ENCODE results near the gene EPGN. TPM values are rescaled to one million over a fixed set of nuclear protein-coding genes. Genes with fewer than 3 reads are reported as not detected.

EPGN gene
- total RNA-seq, 1 donor from 2014 or later, result not detected

DNA sequence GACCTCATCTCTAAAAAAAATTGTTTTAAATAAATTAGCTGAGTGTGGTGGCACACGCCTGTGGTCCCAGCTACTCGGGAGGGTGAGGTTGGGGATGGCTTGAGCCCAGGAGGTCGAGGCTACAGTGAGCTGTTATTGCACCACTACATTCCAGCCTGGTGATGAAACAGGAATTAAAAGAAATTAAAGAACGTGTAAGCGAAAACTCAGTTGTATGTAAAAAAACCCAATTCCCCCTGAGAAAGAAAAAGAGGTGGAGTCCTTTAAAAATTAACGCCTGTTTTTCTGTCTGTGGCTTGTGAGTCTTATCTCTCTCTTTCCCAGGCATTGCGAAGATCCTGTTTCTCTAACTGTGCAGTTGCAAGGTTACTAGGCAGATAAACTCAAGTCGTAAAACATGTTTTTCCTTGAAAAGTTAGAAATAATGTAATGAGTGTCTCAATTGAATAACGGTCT lies 22.1 kb downstream of the EPGN start:
- no peak overlapping the region for H3K4me3 Mint-ChIP-seq (ENCODE audit: unreplicated experiment)
- H3K27ac Mint-ChIP-seq (ENCODE audit: unreplicated experiment), result no peak overlapping the region
- no peak for DNase-seq (ENCODE audit: low spot score)
- TF ChIP-seq, protein P1, sequence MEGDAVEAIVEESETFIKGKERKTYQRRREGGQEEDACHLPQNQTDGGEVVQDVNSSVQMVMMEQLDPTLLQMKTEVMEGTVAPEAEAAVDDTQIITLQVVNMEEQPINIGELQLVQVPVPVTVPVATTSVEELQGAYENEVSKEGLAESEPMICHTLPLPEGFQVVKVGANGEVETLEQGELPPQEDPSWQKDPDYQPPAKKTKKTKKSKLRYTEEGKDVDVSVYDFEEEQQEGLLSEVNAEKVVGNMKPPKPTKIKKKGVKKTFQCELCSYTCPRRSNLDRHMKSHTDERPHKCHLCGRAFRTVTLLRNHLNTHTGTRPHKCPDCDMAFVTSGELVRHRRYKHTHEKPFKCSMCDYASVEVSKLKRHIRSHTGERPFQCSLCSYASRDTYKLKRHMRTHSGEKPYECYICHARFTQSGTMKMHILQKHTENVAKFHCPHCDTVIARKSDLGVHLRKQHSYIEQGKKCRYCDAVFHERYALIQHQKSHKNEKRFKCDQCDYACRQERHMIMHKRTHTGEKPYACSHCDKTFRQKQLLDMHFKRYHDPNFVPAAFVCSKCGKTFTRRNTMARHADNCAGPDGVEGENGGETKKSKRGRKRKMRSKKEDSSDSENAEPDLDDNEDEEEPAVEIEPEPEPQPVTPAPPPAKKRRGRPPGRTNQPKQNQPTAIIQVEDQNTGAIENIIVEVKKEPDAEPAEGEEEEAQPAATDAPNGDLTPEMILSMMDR (IDR thresholded peaks at IDR 0.05; ENCODE audit: unreplicated experiment), result no peak
- no peaks in the 10 kb centered on the region for H3K27me3 Mint-ChIP-seq (ENCODE audit: unreplicated experiment)
- no peaks in the 10 kb centered on the region for H3K4me1 Mint-ChIP-seq (ENCODE audit: unreplicated experiment)
- peaks cover 5% of the 10 kb centered on the region for H3K36me3 Mint-ChIP-seq (ENCODE audit: low read depth, unreplicated experiment)
- H3K9me3 Mint-ChIP-seq (ENCODE audit: unreplicated experiment), result no peaks in the 10 kb centered on the region

DNA sequence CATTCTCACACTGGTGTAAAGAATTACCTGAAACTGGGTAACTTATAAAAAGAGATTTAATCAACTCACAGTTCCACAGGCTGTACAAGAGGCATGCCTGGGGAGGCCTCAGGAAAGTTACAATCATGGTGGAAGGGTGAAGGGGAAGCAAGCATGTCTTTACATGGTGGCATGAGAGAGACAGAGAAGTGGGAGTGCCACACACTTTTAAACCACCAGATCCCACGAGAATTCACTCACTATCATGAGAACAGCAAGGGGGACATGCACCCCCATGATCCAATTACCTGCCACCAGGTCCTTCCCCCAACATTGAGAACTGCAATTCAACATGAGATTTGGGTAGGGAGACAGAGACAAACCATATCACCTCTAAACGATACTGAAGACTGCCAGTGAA lies 23.0 kb downstream of the EPGN start:
- Mint-ChIP-seq H3K27ac (ENCODE audit: unreplicated experiment) (no peak overlapping the region), H3K4me3 (ENCODE audit: unreplicated experiment) (no peak overlapping the region), H3K27me3 (ENCODE audit: unreplicated experiment) (no peaks in the 10 kb centered on the region), H3K9me3 (ENCODE audit: unreplicated experiment) (no peaks in the 10 kb centered on the region), H3K4me1 (ENCODE audit: unreplicated experiment) (no peaks in the 10 kb centered on the region), H3K36me3 (ENCODE audit: low read depth, unreplicated experiment) (peaks cover 5% of the 10 kb centered on the region)
- TF ChIP-seq, protein P1 (IDR thresholded peaks at IDR 0.05; ENCODE audit: unreplicated experiment), result no peak
- no peak for DNase-seq (ENCODE audit: low spot score)

DNA sequence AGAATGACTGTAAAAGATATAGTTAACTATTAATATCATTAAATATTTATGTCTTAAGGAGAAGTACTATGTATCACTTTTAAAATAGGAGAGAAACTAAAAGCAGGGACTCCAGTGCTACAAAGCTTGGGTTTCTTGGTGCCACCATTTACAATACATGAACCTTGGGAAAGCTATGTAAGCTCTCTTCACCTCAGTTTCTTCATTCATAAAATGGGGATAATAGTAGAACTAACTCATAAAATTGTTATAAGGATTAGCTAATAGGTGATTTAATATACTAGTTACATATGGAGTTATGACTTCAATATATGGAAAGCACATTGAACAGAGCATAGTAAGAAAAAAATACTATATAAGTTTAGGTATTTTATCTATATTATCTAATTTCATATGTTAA lies 23.7 kb downstream of the EPGN start:
- TF ChIP-seq, protein P1 (IDR thresholded peaks at IDR 0.05; ENCODE audit: unreplicated experiment), result no peak
- Mint-ChIP-seq H3K36me3 (ENCODE audit: low read depth, unreplicated experiment) (peaks cover 5% of the 10 kb centered on the region), H3K27ac (ENCODE audit: unreplicated experiment) (no peak overlapping the region), H3K4me1 (ENCODE audit: unreplicated experiment) (no peaks in the 10 kb centered on the region), H3K27me3 (ENCODE audit: unreplicated experiment) (no peaks in the 10 kb centered on the region), H3K4me3 (ENCODE audit: unreplicated experiment) (no peak overlapping the region), H3K9me3 (ENCODE audit: unreplicated experiment) (no peaks in the 10 kb centered on the region)
- DNase-seq (ENCODE audit: low spot score), result no peak

DNA sequence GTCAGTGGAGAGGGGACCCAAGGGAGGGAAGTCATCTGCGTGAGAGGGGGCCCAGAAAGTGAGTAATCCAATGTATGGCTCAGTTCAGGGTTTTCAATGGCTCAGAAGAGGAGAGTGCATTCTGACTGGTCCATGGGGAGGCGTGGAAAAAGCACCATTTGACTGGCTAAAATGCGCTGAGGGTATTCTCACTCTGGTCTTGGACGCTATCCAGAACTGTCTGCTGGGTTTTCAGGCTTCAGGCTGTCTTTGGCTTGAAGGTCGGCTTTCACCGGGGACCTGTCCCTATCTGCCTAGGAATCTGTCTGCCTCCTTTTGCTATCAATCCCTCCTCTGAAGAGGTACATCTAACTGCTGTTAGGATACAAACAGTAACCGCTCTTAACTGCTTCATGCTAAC lies 26.4 kb downstream of the EPGN start:
- Mint-ChIP-seq H3K4me3 (ENCODE audit: unreplicated experiment) (no peak overlapping the region), H3K27ac (ENCODE audit: unreplicated experiment) (no peak overlapping the region), H3K9me3 (ENCODE audit: unreplicated experiment) (no peaks in the 10 kb centered on the region)

DNA sequence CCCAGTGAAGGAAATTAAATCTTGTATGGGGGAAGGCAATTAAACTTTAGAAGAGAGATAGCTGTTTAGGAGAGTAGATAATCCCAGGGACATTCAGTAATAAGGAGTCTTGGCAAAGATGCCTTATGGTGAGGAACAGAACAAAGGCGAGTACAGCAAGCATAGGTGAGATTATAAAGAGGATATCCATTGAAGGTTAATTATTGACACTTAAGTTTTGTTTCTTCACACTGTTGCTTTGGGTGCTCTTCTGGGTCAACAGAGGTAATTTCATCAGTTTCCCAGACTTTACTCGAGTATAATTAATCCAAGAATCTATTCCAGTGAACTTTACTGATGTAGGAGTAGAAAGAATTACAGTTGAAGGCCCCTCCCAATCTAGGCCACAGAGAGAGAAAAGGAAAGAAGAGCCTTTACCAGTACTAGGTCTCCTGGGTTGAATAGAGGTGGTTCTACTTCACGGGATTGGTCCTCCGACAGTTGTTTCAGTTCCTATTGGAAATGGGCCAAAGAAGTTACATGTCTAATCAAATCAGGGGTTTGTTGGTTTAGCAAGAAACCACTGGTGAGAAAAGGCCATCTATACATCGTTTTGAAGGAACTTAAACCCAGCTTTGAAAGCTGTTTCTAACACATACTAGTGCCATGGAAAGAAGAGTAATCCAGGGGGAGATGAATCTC lies 27.2 kb downstream of the EPGN start:
- peaks cover 5% of the 10 kb centered on the region for H3K36me3 Mint-ChIP-seq (ENCODE audit: low read depth, unreplicated experiment)
- H3K4me1 Mint-ChIP-seq (ENCODE audit: unreplicated experiment), result no peaks in the 10 kb centered on the region
- TF ChIP-seq, protein P1 (IDR thresholded peaks at IDR 0.05; ENCODE audit: unreplicated experiment), result no peak
- no peak for DNase-seq (ENCODE audit: low spot score)
- H3K27me3 Mint-ChIP-seq (ENCODE audit: unreplicated experiment), result no peaks in the 10 kb centered on the region
- H3K4me3 Mint-ChIP-seq (ENCODE audit: unreplicated experiment), result no peak overlapping the region
- H3K27ac Mint-ChIP-seq (ENCODE audit: unreplicated experiment), result no peak overlapping the region
- no peaks in the 10 kb centered on the region for H3K9me3 Mint-ChIP-seq (ENCODE audit: unreplicated experiment)

More for the DNA sequence above, 26.4 kb downstream of the EPGN start:
- Mint-ChIP-seq H3K27me3 (ENCODE audit: unreplicated experiment) (no peaks in the 10 kb centered on the region), H3K4me1 (ENCODE audit: unreplicated experiment) (no peaks in the 10 kb centered on the region), H3K36me3 (ENCODE audit: low read depth, unreplicated experiment) (peaks cover 5% of the 10 kb centered on the region)
- DNase-seq (ENCODE audit: low spot score), result no peak
- TF ChIP-seq, protein P1 (IDR thresholded peaks at IDR 0.05; ENCODE audit: unreplicated experiment), result no peak
